Left ventricle myocardium inferior (tissue), 1 donor: ENCODE measurements around the gene HMCN2. TPM values are rescaled to one million over a fixed set of nuclear protein-coding genes. Genes with fewer than 3 reads are reported as not detected.
A peak's percentile ranks its signal among the peaks of the same experiment; 100 is the strongest.

ENCODE experiments used
- DNase-seq: peaks from one replicate; pipeline ENCODE4 v3.0.0-alpha.2; 2020
- H3K27ac ChIP-seq: fragments of 200-600 bp; replicated peaks from 2 replicates; pipeline ENCODE4 v1.8.0; 2021
- H3K27me3 ChIP-seq: fragments of 200-600 bp; 2 replicates; pipeline ENCODE4 v1.8.0; 2021; ENCODE audit warnings: low read depth
- H3K36me3 ChIP-seq: fragments of 200-600 bp; 2 replicates; pipeline ENCODE4 v1.8.0; 2021
- H3K4me1 ChIP-seq: fragments of 200-600 bp; 2 replicates; pipeline ENCODE4 v1.8.0; 2021
- H3K4me3 ChIP-seq: fragments of 200-600 bp; 2 replicates; pipeline ENCODE4 v1.8.0; 2021; ENCODE audit warnings: mild to moderate bottlenecking, moderate library complexity
- H3K9me3 ChIP-seq: fragments of 200-600 bp; replicated peaks from 2 replicates; pipeline ENCODE4 v1.8.0; 2021
- intact Hi-C: fragments of 100-400 bp; cut with micrococcal nuclease; formaldehyde crosslinking; loops from one replicate; pipeline ENCODE4 v1.11.0; 2022
- total RNA-seq: library from RNA; stranded (reverse); fragmentation: NEBNext Ultra II Directional; extraction: Animal tissue kit (Norgen Biotek cat#: 25700); gene quantifications from one replicate; pipeline ENCODE4 v1.2.1, GENCODE V29; 2021
- TF ChIP-seq, protein P1 (sequence below): fragments of 200-600 bp; IDR thresholded peaks from 2 replicates; pipeline ENCODE4 v1.8.0; 2021; ENCODE audit warnings: antibody characterized with exemption, mild to moderate bottlenecking, borderline replicate concordance
- donor health status: DM: no; HTN: yes; CAD: no; lungs with severe emphysema.

Gene HMCN2
- total RNA-seq, 1 donor from 2014 or later, result 5.5 TPM

- Histone ChIP-seq H3K4me3 (no peak overlapping the region), H3K36me3 (no peaks in the 10 kb centered on the region), H3K9me3 (peaks cover 19% of the 10 kb centered on the region), H3K4me1 (no peaks in the 10 kb centered on the region), H3K27ac (no peak overlapping the region), H3K27me3 (no peaks in the 10 kb centered on the region)
- TF ChIP-seq, protein P1, sequence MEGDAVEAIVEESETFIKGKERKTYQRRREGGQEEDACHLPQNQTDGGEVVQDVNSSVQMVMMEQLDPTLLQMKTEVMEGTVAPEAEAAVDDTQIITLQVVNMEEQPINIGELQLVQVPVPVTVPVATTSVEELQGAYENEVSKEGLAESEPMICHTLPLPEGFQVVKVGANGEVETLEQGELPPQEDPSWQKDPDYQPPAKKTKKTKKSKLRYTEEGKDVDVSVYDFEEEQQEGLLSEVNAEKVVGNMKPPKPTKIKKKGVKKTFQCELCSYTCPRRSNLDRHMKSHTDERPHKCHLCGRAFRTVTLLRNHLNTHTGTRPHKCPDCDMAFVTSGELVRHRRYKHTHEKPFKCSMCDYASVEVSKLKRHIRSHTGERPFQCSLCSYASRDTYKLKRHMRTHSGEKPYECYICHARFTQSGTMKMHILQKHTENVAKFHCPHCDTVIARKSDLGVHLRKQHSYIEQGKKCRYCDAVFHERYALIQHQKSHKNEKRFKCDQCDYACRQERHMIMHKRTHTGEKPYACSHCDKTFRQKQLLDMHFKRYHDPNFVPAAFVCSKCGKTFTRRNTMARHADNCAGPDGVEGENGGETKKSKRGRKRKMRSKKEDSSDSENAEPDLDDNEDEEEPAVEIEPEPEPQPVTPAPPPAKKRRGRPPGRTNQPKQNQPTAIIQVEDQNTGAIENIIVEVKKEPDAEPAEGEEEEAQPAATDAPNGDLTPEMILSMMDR, result no peak
- no peak for DNase-seq
- intact Hi-C loops, result loop anchor here (10.0 kb wide), 1 partner anchor 346 kb away; no protein-coding TSS in a partner anchor
These were observed 34.9 kb upstream of the HMCN2 start for GRCh38 chr9:130230631-130231030.

DNA sequence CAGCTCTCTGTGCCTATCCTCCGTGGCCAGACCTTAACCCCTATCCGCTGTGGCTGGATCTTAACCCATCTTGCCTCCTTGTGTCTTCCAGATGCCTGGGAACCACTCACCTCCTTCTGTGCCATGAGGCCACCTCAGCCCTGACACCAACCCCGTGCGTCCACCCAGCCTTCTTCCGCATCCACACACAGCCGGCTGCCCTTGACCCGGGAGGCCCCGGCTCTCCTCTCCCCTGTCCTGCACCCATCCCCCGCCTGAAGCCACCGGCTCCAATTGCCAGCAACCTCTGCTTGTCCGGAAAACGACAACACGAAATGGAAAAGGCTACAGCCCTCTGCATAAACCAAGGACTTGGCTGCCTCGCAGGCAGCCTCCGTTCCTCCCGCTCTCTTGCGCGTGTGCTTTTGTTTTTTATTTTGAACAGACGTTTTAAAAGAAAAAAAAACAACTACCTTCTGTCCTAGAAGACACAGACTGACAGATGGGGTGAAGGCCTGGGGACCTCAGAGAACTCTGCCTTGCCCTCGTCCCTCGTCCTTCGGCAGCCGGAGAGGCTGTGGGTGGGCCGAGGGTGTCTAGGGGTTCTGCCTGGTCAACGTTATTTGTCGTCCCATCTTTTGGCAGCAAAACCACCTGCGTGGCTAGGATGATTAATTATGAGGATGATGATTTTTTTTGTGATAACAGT, 32.5 kb upstream of the HMCN2 start:
- peaks cover 7% of the 10 kb centered on the region for H3K4me1 ChIP-seq
- DNase-seq, result no peak
- H3K9me3 ChIP-seq, result peaks cover 7% of the 10 kb centered on the region
- TF ChIP-seq, protein P1, result no peak
- no peak overlapping the region for H3K4me3 ChIP-seq
- H3K27me3 ChIP-seq, result no peaks in the 10 kb centered on the region
- no peak overlapping the region for H3K27ac ChIP-seq
- intact Hi-C loops, result loop anchor here (10.0 kb wide), 1 partner anchor 348 kb away; no protein-coding TSS in a partner anchor
- no peaks in the 10 kb centered on the region for H3K36me3 ChIP-seq

DNA sequence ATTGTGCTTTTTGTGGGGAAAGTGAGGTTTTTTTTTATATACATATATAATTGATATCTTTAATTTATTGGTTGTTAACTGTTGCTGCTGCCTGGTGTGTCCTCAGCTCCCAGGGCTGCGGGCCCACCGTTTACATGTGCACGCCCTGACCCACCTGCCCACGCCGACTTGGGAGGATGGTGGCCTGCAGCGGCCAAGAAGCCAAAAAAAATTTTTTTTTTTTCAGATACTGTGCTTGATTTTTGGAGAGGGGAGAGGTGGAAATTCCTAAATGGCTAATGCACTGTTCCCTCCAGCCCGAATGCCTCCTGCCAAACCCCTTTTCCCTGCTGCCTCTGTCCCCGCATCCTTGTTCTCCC, 32.0 kb upstream of the HMCN2 start:
- H3K27me3 ChIP-seq, result no peaks in the 10 kb centered on the region
- H3K4me3 ChIP-seq, result no peak overlapping the region
- DNase-seq, result no peak
- H3K9me3 ChIP-seq, result peaks cover 2% of the 10 kb centered on the region
- H3K4me1 ChIP-seq, result peaks cover 7% of the 10 kb centered on the region
- intact Hi-C loops, result loop anchor here (10.0 kb wide), 1 partner anchor 349 kb away; no protein-coding TSS in a partner anchor
- no peak overlapping the region for H3K27ac ChIP-seq
- TF ChIP-seq, protein P1, result no peak
- no peaks in the 10 kb centered on the region for H3K36me3 ChIP-seq

DNA sequence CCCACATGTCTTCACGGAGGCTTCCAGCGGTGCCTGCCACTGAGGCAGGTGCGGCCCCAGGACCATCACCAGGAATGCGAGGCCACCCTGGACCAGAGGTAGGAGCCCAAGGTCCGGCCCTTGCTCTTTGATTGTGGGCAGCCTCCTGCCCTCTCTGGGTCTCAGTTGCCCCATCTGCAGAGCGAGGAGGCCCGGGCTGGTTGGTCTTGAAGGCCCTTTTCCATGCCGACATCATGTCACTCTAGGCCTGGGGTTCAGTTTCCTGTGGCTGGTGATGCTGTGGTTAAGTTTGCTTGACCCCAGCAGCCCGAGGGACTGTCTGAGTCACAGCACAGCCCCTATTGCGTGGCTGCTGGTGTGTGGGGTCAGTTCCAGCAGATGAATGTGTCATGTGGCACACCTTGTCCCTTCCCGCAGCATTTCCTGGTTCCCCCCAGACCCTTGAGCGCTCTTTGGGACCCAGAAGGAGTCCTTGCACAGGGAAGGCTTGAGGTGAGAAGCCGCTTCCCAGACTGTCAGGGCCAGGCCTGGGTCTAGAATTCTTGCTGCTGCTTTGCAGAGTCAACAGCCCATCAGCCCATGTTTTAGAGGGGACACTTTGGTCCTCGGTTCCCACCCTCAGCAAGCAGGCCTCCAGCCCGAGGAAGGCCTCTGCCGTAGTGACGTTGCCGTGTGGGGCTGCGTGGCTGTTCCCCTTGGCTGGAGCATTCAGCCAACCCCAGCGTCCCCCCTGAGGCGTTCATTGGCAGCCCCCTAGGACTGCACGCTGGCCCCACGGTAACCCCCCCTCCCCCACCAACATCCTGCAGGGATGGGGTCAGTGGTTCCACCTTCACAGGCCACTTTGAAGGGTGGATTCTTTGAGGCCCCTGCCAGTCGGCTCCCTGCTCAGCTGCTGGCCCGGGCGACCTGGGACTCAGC, 31.0 kb upstream of the HMCN2 start:
- H3K9me3 ChIP-seq, result no peaks in the 10 kb centered on the region
- intact Hi-C loops, result loop anchor here (5.0 to 10.0 kb wide), 2 partner anchors 127 to 350 kb away; no protein-coding TSS in a partner anchor
- H3K27ac ChIP-seq, result no peak overlapping the region
- no peaks in the 10 kb centered on the region for H3K27me3 ChIP-seq
- H3K4me3 ChIP-seq, result no peak overlapping the region
- TF ChIP-seq, protein P1, result no peak
- no peak for DNase-seq
- H3K36me3 ChIP-seq, result no peaks in the 10 kb centered on the region
- H3K4me1 ChIP-seq, result peaks cover 7% of the 10 kb centered on the region

DNA sequence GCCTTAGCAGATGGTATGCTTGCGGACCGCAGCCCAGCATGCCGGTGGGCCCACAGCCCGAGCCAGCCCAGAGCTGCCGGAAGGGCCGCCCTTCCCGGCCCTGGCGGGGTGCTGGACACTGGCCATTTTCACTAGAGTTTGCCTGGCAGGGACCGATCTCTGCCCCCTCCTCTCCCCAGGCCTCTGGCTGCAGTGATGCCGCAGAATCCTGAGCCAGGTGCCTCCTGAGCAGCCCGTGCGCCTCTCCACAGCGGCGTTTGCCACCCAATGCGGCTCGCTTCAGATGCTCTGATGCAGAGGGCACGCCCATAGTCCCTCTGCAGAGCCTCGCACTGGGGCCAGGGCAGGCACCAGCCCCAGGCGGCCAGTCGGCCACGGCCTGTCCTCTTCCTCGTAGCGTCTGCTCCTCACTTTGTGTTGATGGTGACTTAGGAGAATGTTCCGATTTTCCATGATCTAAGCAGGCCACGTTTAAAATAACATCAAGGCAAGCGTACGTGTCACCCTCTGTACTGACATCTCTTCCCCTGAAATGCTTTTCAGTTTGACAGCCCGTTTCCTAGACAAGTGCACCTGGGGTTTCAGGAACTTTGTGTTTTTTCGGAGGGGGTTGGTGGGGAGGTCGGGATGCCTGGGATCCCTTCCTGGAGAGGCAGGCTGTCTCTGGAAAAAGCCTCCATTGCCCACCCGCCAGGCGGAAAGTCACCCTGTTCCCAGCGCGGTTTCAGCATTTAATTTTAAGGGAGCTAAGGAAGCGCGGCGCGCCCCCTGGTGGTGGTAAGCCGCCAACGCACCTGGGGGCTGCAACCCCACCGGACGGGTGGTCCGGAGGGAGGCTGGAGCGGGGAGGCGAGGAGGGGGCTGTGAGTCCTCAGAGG, 29.8 kb upstream of the HMCN2 start:
- H3K4me1 ChIP-seq, result peaks cover 7% of the 10 kb centered on the region
- no peaks in the 10 kb centered on the region for H3K27me3 ChIP-seq
- no peak overlapping the region for H3K27ac ChIP-seq
- peak overlapping the region; percentile 18 for H3K4me3 ChIP-seq
- no peaks in the 10 kb centered on the region for H3K36me3 ChIP-seq
- intact Hi-C loops, result loop anchor here (5.0 to 10.0 kb wide), 2 partner anchors 128 to 351 kb away; no protein-coding TSS in a partner anchor
- TF ChIP-seq, protein P1, result peak; percentile 99
- H3K9me3 ChIP-seq, result no peaks in the 10 kb centered on the region
- peak; percentile 65 for DNase-seq
